ENCODE measurements around the gene NMT2.
"Not testable (repeated sequence)": the region's sequence is repeated elsewhere in the genome, so short reads cannot be mapped to it uniquely, and the experiment has no call there.

NMT2 gene

DNA sequence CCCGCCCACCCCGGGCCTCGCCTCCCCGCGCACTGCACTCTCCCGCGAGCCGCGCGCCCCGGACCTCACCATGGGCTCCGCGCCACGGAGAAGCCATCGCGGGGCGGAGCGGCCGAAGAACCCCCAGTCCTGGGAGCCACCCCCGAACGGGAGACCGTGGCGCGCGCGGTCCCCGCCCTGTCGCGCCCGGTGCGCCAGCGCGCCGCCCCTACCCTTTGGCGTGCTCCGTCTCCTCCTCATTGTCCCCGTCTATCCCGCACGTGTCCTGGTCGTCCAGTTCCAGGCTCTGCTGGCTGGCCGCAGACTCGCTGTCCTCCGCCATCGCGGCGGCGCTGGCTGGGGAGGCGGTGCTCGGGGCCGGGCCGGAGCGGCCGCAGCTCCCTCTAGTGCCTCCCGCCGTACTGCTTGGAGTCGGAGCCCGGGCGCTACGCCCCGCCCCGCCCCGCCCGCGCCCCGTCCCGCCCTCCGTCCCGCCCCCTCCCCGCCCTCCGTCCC lies at the start of gene NMT2:
TSS of gene NMT2 (minus strand) at position 403 of the 495 bp plus-strand sequence. CDS start at position 322, 81 bp downstream.
- peak; percentile 97 for DNase-seq

DNA sequence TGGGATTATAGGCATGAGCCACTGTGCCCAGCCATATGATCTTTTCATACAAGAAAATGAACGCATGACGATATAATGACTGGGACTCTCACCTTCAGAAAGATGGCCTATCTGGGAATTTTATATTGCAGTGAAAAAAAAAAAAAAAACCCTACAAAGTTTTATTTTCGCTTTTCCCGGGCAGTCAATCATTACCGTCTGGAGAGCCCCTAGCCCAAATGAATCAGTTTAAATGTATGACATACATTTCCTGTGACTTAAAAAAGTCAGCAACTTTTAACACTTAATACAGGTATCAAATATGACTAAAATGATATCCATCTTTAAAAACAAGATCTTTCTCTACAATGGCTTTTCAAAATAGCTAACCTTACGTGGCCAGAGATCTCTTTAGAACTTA lies 48.2 kb upstream of the NMT2 start:
- DNase-seq = no peak

GRCh38 chr10:15214237-15214636 lies 45.7 kb upstream of the NMT2 start:
- no peak for DNase-seq

- no peak for DNase-seq
Measured at GRCh38 chr10:15213461-15213861, 45.0 kb upstream of the NMT2 start.

- DNase-seq = no peak
Measured at GRCh38 chr10:15211464-15211979, 43.0 kb upstream of the NMT2 start.

DNA sequence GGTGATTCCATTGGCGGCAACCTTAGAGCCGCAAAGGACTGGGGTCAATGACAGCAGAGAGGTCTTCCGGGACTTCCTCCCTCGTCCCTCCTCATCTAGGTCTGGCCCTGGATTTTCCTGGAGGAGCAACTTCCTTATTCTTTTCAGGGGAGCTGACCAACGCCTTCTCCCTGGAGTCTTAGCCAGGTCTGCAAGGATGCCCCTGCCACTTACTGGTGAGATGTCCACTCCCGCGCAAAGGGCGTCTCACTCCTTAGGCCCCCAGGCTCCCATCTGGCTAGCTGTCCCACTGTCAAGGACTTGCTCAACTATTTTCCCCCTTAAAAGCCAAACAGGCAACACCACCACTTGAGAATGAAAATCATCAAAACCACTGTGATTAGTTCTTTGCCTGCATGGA lies 42.0 kb upstream of the NMT2 start:
- DNase-seq = no peak

- peak; percentile 77 for DNase-seq
Measured at GRCh38 chr10:15209827-15210509, 41.5 kb upstream of the NMT2 start.

DNA sequence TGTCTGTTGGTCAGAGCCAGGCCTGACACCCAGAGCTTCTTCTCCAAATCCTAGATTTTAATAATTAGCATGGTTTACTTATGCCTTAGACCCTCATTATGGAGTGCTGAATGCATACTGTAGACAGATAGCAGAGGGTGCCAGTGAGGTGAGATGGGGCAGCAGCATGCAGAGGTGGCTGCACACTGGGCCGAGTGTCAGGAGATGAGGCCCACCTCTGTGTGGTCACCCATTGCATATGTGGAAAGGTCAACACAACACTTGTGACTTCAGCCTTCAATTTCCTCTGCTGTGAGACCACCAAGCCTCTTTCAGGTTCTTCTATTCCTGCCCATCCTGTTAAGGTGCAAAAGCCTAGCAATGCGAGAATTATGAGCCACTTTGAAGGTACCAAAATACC lies 39.7 kb upstream of the NMT2 start:
- DNase-seq = no peak

DNA sequence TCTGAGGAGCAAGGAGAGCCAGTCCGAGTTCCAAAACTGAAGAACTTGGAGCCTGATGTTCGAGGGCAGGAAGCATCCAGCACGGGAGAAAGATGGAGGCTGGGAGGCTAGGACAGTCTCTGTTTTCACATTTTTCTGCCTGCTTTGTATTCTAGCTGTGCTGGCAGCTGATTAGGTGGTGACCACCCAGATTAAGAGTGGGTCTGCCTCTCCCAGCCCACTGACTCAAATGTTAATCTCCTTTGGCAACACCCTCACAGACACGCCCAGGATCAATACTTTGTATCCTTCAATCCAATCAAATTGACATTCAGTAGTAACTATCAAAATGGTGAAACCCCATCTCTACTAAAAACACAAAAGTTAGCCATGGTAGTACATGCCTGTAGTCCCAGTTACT lies 38.9 kb upstream of the NMT2 start:
- DNase-seq = not testable (repeated sequence)

- no peak for DNase-seq
Measured at GRCh38 chr10:15202639-15203038, 34.1 kb upstream of the NMT2 start.

- not testable (repeated sequence) for DNase-seq
Measured at GRCh38 chr10:15202301-15202621, 33.8 kb upstream of the NMT2 start.

DNA sequence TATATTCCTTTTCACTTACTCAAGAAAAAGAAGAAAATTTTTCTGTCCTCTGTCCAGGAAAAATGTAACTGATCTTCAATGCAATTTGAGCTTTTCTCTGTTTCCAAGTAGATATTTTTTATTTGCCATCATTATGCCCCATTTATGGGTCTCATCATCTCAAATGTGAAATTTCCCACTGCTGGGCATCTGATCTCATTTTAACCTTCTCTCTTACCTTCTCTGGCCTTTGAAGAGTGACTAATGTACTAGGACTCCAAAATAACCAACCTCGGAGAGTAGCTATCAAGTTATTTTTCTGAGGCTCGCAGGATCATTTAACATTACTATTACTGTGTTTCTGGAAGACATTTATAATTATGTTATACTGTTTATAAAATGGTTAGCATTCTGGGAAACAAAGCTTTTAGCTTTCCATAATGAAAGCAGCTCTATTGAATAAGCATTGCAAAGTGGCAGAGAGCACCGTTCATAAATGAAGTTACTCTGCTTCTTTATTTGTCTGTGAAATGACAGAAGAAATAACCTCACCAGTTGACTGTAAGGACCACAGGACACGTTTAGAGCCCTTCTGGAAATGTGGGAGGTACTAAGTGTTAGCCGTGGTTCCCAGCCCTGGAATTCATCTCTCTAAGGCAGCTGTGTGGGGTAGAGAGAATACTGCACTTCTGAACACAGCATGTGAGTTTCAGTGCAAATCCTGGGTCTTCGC lies 33.3 kb upstream of the NMT2 start:
- DNase-seq = no peak

GRCh38 chr10:15200626-15201025 lies 32.1 kb upstream of the NMT2 start:
- DNase-seq = no peak

GRCh38 chr10:15197911-15198310 lies 29.4 kb upstream of the NMT2 start:
- DNase-seq = no peak

DNA sequence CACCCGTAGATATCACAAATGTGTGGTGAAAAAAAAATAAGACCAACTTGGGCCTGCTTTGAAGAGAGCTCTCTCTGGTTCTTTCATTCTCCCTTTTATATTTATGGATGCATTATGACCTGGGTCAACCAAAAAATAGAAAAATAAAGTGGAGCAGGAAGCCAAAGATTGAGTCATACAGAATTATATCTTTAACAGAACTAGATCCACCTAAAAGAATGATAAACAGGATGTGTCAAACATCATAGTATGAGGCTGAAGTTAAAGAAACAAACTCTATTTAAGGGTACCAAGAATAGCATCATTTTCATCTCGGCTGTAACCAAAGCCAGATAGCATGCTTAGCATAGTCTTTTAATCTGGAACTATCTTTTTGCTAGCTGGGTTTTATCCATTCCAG lies 28.8 kb upstream of the NMT2 start:
- no peak for DNase-seq

- no peak for DNase-seq
Measured at GRCh38 chr10:15196021-15196834, 27.7 kb upstream of the NMT2 start.

DNA sequence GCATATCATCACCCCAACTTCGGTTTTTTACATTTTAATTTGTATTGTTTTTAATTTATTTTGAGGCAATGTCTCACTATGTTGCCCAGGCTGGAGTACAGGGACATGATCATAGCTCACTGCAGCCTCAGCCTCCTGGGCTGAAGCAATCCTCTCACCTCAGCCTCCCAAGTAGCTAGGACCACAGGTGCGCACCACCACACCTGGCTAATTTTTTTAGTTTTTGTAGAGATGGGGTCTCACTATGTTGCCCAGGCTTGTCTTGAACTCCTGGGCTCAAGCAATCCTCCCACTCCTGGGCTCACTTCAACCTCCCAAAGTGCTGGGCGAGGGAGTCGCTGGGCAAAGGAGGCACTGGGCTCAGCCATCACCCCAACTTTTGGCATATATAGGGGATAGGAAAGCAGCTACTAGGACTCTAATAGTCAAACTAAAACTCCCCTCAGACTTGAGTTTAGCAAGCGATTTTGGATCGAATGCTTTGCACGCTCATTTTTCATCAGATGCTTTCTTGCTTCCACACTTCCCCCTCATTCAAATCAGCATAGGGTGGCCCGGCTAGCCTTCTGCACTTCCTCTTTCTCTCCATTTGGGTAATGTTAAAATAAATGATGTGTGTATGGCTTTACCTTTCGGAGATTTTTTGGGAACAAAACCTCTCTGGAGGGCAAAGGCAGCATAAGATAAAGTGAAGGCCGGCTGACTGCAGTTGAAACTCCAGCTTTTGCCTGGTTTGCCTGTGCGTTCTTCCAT lies 20.8 kb upstream of the NMT2 start:
- DNase-seq = no peak

DNA sequence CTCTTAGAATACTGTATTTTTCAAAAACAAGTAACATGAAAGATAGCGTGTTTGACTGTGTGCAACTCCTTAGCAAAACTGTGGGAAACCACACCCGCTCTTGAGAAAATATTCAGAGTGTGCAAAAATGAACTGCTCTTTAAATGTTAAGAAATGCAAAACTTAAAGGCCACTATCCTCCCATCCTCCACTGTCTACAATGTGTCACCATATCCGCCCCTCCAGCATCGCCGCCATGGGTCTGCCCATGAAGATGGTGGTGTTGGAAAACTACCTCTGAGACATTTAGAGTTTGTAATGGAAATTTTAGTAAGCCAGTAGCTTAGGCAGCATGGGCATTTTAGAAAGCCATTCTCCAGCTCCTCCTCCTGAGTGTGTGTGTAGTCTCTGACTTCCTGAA lies 20.1 kb upstream of the NMT2 start:
- no peak for DNase-seq

DNA sequence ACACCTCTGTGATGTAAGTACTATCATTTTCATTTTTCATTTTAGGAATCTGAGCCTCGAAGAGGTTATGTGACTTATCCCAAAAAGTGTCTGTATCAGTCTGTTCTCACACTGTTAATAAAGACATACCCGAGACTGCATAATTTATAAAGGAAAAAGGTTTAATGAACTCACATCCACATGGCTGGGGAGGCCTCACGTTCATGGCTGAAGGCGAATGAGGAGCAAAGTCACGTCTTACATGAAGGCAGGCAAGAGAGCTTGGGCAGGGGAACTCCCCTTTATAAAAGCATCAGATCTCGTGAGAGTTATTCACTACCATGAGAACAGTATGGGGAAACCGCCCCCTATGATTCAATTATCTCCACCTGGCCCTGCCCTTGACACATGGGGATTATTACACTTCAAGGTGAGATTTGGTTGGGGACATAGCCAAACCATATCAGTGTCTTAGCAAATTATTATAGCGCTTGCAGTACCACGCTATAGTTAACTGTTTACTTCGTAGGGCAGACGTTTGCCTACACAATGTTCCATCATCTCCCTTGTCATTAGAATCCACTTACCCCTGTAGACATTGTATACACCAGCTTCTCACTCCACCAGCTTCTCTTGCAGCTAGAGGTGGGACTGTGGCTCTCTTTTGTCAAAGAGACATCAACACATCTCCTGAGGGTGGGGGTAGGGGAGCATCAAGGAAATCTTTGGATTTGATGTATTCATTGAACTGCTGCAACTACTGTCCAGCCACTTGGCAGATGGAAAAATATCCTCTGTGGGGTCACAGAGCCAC lies 15.4 kb upstream of the NMT2 start:
- no peak for DNase-seq

DNA sequence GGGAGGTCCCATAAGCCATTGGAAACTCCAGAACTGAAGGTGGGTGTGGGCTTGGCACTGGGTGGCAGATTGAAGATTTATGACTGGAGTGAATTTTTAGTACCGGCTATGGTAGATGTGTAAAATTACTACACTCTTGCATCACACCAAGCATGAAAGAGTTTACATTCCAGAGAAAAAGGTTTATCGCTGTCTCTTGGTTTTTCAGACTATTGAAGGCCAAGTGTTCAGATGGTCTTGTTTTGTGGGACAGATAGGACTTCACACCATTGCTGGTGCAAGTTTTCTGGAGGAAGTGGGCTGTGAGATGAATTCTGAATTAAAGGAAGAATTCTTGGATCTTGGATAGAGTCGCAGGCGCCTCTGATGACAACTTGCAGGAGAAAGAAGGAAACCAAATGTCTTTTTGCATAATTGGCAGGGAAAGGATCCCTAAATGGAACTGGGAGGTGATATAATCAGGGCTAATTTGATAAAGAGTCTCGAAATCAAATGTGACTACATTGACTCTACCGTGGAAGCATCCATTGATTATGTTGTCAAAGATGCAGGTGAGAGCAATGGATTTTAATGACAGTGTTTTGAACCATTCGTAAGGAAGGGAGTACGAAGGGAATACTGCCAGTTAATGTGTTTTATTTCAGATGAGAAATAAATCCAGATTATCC lies 14.2 kb upstream of the NMT2 start:
- DNase-seq = no peak

GRCh38 chr10:15181576-15182156 lies 13.2 kb upstream of the NMT2 start:
- DNase-seq = no peak
